NCI-H446 treated with DMSO at 0.1 percent for 48 hours (cell line): Measurements from ENCODE around the gene KNL1.
"Not testable (repeated sequence)": the region's sequence is repeated elsewhere in the genome, so short reads cannot be mapped to it uniquely, and the experiment has no call there.

Source experiments
- DNase-seq: peaks from one replicate; lab custom pipeline; 2025; lab: John Stamatoyannopoulos, UW

KNL1 gene

GRCh38 chr15:40581796-40582195 is 12.3 kb upstream of the KNL1 start:
- DNase-seq: not testable (repeated sequence)

GRCh38 chr15:40582726-40583246 is 11.3 kb upstream of the KNL1 start:
- no peak for DNase-seq

GRCh38 chr15:40584191-40584590 is 9.9 kb upstream of the KNL1 start:
- no peak for DNase-seq

GRCh38 chr15:40590667-40591050 is 3.4 kb upstream of the KNL1 start:
- no peak for DNase-seq

- no peak for DNase-seq
Observed at GRCh38 chr15:40591389-40591788, 2.7 kb upstream of the KNL1 start.

GRCh38 chr15:40593165-40593564 is 884 bp upstream of the KNL1 start:
- DNase-seq: no peak

GRCh38 chr15:40594429-40594836 is 384 bp downstream of the KNL1 start:
- no peak for DNase-seq

GRCh38 chr15:40595219-40595618 is 1.2 kb downstream of the KNL1 start:
- no peak for DNase-seq

GRCh38 chr15:40595773-40596172 is 1.7 kb downstream of the KNL1 start:
- DNase-seq: no peak

GRCh38 chr15:40597024-40597423 is 3.0 kb downstream of the KNL1 start:
- DNase-seq: no peak

- no peak for DNase-seq
Observed at GRCh38 chr15:40598126-40598525, 4.1 kb downstream of the KNL1 start.

- DNase-seq: no peak
Observed at GRCh38 chr15:40598672-40599071, 4.6 kb downstream of the KNL1 start.

- no peak for DNase-seq
Observed at GRCh38 chr15:40600956-40601355, 6.9 kb downstream of the KNL1 start.

- DNase-seq: no peak
Observed at GRCh38 chr15:40603935-40604334, 9.9 kb downstream of the KNL1 start.

GRCh38 chr15:40613080-40613479 is 19.0 kb downstream of the KNL1 start:
- DNase-seq: no peak

GRCh38 chr15:40618023-40618422 is 24.0 kb downstream of the KNL1 start:
- no peak for DNase-seq

GRCh38 chr15:40618906-40619305 is 24.9 kb downstream of the KNL1 start:
- DNase-seq: no peak

GRCh38 chr15:40623361-40623760 is 29.3 kb downstream of the KNL1 start:
- no peak for DNase-seq

- no peak for DNase-seq
Observed at GRCh38 chr15:40630313-40630712, 36.3 kb downstream of the KNL1 start.

- no peak for DNase-seq
Observed at GRCh38 chr15:40633178-40633577, 39.1 kb downstream of the KNL1 start.

- no peak for DNase-seq
Observed at GRCh38 chr15:40637221-40637745, 43.2 kb downstream of the KNL1 start.

- DNase-seq: no peak
Observed at GRCh38 chr15:40639677-40640076, 45.6 kb downstream of the KNL1 start.

GRCh38 chr15:40647523-40647922 is 53.5 kb downstream of the KNL1 start:
- no peak for DNase-seq

- DNase-seq: no peak
Observed at GRCh38 chr15:40650479-40650878, 56.4 kb downstream of the KNL1 start.

- no peak for DNase-seq
Observed at GRCh38 chr15:40660686-40661085, 66.6 kb downstream of the KNL1 start.
